ENCODE measurements around the gene TLR10.
"Not testable (repeated sequence)": the region's sequence is repeated elsewhere in the genome, so short reads cannot be mapped to it uniquely, and the experiment has no call there.

Gene TLR10, protein sequence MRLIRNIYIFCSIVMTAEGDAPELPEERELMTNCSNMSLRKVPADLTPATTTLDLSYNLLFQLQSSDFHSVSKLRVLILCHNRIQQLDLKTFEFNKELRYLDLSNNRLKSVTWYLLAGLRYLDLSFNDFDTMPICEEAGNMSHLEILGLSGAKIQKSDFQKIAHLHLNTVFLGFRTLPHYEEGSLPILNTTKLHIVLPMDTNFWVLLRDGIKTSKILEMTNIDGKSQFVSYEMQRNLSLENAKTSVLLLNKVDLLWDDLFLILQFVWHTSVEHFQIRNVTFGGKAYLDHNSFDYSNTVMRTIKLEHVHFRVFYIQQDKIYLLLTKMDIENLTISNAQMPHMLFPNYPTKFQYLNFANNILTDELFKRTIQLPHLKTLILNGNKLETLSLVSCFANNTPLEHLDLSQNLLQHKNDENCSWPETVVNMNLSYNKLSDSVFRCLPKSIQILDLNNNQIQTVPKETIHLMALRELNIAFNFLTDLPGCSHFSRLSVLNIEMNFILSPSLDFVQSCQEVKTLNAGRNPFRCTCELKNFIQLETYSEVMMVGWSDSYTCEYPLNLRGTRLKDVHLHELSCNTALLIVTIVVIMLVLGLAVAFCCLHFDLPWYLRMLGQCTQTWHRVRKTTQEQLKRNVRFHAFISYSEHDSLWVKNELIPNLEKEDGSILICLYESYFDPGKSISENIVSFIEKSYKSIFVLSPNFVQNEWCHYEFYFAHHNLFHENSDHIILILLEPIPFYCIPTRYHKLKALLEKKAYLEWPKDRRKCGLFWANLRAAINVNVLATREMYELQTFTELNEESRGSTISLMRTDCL

GRCh38 chr4:38782452-38783108 is at the start of gene TLR10:
Gene TLR10, minus strand, starts transcription at chr4:38782990. Its CDS starts 7,400 bp downstream, at chr4:38775590.
- DNase-seq (ENCODE audit: low read depth), result peak; percentile 54

DNA sequence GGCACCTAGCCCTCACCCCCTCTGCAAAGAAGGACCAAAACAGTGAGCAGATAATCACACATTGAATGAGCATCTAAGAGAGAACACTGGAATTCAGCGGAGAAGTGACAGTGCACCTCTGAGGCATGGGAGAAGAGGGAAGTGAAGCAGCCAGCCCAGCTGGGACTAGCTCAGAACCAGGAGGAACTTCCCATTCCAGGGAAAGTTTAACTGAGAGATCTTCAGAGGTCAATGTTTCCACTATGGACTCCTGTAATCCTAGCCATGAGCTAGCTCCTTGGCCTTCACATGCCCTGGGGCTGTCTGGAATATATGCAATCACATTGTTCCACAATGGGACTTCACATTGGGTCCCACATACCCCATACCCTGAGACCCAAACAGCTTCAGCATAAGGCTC is 49.4 kb upstream of the TLR10 start:
- no peak for DNase-seq (ENCODE audit: low read depth)

DNA sequence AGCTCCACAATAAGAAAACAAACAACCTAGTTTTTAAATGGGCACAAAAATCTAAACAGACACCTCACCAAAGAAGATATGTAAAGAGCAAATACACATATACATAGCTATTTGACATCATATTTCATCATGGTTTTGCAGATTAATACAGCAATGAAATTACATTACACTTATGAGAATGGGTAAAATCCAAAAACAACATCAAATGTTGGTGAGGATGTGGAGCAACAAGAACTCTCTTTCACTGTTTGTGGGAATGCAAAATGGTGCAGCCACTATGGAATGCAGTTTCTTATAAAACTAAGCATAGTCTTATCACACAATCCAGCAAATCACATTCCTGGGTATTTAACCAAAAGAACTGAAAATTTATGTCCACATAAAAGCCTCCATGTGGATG is 48.9 kb upstream of the TLR10 start:
- peak; percentile 50 for DNase-seq (ENCODE audit: low read depth)

DNA sequence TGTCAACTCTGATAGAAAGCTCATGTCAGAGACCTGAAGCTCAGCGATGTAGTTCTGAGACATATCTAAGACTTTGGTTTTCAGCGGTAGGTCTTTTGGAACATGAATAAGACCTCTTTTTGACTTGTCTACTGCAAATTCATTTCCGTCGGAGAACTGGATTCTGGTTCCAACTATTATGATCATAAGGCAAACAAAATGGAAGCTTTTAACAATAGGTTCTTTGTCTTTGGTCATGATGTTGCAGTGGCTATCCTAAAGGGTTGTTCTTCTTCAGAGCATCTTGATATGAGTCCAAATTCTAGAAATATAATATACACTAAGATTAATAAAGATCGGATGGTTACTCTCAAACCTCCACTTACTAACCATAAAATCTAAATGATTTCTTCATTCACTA is 46.4 kb upstream of the TLR10 start:
- no peak for DNase-seq (ENCODE audit: low read depth)

DNA sequence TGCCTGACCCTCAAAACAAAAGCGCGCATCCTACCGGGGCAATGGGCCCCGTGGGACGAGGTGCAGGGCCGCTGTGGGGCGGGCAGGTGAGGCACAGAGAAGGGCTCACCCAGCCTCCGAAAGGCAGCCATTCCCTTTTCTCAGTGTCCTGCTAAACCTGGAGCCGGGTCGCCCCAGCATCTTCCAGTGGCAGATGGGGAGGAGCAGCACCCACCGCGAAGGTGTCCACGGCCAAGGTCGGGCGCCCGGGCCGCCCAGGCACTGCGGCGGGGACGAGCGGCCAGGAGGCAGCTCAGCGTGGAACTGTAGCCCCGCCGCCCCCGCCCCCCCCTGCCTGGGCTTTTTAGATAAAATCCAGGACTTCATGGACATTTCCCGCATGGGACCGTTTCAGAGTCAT is 41.0 kb upstream of the TLR10 start:
- no peak for DNase-seq (ENCODE audit: low read depth)

- DNase-seq (ENCODE audit: low read depth), result no peak
Observed at GRCh38 chr4:38822748-38823303, 40.0 kb upstream of the TLR10 start.

DNA sequence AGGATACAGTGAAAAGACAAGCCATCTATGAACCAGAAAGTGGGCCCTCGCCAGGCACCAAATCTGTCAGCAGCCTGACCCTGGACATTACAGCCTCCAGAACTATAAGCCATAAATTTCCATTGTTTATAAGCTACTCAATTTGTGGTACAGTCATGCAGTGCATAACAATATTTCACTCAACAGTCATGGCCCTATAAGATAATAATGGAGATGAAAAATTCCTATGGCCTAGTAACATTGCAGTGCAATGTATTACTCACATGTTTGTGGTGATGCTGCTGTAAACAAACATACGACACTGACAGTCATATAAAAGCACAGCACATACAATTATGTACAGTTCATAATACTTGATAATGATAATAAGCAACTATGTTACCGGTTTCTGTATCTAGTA is 38.9 kb upstream of the TLR10 start:
- peak; percentile 30 for DNase-seq (ENCODE audit: low read depth)

GRCh38 chr4:38820329-38821061 is 37.7 kb upstream of the TLR10 start:
- no peak for DNase-seq (ENCODE audit: low read depth)

GRCh38 chr4:38819569-38819968 is 36.8 kb upstream of the TLR10 start:
- DNase-seq (ENCODE audit: low read depth), result peak; percentile 48

DNA sequence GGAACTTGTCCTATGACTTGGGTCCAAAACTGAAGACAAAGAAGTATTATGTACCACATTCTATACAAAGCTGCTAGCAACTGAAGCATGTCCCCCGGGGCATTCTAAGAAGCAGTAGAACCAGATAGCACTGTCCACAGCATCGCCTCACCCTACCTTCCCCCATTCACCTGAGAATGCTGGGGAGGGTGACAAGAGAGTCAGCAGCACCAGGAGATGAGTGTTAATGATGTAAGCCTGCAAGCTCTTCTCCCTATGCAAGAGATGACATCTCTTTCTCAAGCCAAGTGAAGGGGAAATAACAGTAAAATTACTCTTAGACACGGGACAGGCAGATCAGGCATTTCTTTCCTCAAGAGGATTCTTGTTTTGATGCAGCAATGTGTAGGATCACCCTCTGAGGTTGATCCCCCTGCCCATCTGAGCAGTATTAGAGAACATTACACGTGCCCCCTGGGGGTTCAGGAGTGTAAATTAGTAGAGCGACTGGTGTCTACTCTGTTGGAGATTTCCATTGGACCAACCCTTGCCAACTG is 35.7 kb upstream of the TLR10 start:
- no peak for DNase-seq (ENCODE audit: low read depth)

DNA sequence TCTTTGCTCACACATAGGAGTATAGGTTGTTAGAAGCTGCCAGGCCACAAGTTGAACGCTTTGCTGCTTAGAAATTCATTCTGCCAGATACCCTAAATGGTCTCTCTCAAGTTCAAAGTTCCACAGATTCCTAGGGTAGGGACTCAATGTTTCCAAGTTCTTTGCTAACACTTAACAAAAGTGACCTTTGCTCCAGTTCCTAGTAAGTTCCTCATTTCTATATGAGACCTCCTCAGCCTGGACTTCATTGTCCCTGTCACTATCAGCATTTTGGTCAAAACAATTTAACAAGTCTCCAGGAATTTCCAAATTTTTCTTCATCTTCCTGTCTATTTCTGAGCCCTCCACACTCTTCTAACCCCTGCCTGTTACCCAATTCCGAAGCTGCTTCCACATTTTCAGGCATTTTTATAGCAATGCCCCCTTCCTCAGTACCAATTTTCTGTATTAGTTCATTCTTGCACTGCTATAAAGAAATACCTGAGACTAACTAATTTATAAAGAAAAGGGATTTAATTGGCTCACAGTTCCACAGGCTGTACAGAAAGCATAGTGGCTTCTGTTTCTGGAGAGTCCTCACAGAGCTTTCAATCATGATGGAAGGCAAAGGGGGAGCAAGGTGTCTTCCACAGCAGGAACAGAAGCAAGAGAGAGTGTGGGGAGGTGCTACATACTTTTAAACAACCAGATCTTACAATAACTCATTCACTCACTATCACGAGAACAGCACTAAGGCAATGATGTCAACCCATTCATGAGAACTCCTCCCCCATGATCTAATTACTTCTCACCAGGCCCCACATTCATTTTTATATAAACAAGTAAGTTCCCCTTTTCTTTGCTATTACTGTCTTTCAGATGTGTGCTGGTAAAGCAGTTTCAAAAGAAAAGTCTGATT is 33.3 kb upstream of the TLR10 start:
- DNase-seq (ENCODE audit: low read depth), result peak; percentile 53

DNA sequence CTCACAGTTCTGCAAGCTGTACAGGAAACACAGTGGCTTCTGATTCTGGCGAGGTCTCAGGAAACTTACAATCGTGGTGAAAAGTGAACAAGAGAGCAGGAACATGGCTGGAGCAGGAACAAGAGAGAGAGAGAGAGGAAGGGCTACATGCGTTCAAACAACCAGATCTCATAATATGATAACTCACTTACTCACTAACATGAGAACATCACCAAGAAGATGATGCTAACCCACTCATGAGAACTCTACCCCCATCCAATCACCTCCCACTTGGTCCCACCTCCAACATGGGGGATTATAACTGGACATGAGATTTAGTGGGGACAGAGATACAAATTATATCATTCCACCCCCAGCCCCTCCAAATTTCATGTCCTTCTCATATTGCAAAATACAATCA is 31.6 kb upstream of the TLR10 start:
- no peak for DNase-seq (ENCODE audit: low read depth)

DNA sequence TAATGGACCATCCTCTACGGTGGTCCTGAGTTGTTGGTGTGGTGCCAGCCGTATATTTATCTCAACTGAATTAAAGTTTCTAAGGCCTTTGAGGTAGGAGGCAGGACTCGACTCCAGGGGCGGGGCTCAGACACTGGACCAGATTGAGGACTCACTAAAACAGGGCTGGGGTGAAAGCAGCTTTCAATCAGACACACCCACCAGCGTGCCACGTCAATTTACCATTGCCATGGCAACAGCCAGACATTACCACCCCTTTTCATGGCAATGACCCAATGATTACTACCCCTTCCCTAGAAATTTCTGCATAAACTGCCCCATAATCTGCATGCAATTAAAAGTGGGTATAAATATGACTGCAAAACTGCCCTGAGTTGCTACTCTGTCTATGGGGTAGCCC is 28.5 kb upstream of the TLR10 start:
- no peak for DNase-seq (ENCODE audit: low read depth)

DNA sequence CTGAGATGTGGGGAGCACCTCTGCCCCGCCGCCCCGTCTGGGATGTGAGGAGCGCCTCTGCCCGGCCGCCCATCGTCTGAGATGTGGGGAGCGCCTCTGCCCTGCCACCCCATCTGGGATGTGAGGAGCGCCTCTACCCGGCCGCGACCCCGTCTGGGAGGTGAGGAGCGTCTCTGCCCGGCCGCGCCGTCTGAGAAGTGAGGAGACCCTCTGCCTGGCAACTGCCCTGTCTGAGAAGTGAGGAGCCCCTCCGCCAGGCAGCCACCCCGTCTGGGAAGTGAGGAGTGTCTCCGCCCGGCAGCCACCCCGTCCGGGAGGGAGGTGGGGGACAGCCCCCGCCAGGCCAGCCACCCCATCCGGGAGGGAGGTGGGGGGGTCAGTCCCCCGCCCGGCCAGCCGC is 24.7 kb upstream of the TLR10 start:
- DNase-seq (ENCODE audit: low read depth), result not testable (repeated sequence)

DNA sequence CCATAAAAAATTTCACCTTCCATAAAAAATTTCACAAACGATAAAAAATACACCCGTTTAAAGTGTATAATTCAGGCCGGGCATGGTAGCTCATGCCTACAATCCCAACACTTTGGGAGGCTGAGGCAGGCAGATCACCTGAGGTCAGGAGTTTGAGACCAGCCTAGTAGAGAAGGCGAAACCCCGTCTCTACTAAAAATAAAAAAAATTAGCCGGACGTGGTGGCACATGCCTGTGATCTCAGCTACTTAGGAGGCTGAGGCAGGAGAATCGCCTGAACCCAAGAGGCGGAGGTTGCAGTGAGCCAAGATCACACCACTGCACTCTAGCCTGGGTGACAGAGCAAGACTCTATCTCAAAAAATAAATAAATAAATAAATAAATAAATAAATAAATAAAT is 23.5 kb upstream of the TLR10 start:
- DNase-seq (ENCODE audit: low read depth), result not testable (repeated sequence)

DNA sequence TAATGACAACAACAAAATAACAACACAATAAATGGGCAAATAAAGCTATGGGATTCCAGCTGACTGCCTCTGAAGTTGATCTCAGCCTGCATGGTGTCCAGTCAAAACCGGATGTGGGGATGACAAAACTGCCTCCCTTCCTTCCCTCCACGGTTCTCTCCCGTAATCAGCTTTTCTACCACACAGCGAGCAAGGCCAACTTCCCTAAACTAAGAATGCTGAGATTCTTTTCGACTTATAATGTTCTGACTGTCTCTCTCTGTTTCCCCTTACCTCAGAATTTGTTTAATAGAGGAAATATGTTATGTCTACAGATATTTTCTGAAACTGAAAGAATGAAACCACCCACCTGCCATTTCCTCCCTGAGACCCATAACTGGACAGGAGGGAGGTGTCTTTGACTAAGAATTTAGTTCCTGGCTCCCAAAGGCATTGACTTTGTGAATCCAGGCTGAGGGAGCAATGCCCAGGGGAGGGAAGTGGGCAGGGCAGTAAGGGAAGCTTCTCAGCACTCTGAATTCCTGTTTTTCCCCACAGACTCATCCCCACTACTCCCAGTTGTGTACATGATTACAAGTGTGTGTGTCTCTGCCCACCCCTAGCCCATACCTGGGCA is 22.8 kb upstream of the TLR10 start:
- DNase-seq (ENCODE audit: low read depth), result peak; percentile 10

DNA sequence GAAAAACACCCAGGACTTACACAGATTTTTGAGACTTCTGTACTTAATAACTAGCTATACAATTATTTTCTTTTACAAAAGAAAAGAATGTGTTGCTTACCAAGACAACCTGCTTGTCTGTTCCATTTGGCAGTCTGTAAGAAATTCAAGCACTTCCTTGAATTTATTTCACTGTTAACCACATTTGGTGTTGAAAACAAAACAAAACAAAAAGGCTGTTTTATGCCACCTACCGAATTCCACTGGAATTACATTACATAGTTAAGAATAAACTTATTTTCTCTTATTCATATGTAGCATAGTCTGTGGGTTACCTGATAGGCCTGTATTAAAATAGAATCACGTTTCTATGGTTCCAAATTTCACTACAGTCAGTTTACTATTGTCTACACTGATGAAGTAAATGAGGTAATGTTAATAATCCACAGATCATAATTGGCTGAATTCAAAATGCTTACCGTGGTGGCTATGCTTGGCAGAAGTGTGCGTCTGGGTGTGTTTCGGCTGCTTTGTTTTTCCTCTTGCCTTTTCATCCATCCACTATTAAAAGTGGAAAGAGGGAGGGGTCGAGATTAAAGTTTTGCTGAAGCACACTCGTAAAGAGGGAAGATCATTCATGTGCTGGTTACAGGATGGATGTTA is 22.0 kb upstream of the TLR10 start, which contains the start of gene TLR1:
TSS of gene TLR1 (minus strand) at position 138 of the 642 bp plus-strand sequence. CDS start 5,960 bp downstream, outside the sequence.
- DNase-seq (ENCODE audit: low read depth), result peak; percentile 69

DNA sequence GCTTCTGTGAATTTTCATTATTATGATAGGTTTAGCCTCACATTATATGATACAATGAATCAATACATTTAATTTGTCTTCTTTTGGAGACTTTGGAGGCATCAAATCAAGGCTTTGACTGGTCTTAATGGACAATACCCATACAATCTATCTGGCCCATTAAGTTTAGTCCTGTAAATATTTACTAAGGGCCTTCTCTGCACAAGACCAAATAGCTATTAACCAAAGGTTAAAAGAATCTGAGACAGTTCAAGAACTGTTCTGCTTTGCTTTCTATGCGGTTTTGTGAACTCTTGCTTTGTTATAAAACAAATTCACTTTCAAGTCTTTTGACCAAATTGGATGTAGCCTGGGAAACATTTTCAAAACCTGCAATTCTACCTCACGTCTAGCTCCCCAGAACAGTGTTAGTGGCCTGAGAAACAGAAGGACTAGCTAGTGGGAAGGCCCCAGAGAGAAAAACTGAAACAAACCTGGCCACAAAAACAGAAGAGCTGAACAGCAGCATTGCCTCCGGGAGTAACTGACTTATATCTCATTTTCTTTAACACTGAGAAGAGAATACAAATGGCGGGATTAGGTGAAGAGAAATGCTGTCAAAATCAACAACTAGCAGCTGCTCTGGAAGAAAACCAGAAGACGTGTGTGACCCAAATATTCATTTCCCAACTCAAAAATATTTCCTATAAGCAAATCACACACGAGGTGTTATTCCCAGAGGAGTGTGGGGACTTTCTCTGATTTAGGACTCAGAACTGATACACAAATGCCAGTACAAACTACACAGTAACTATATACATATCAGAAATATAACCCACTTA is 21.3 kb upstream of the TLR10 start:
- no peak for DNase-seq (ENCODE audit: low read depth)

Measured in iris pigment epithelial cell (primary cell).